Peyer's patch (tissue), 4 donors: Measurements from ENCODE around the gene ZNF8. TPM values are rescaled to one million over a fixed set of nuclear protein-coding genes. Genes with fewer than 3 reads are reported as not detected.

Experiments
- DNase-seq, 3 donors: peaks; one replicate each; pipeline ENCODE4 v3.0.0-alpha.2; 2017 to 2019
- H3K27ac ChIP-seq, 4 donors: fragments of 200-600 bp; sonication (generic); one replicate each; pipeline ENCODE4 v1.5.1; 2016 to 2019
- H3K27me3 ChIP-seq, 2 donors: fragments of 200-600 bp; sonication (generic); one replicate each; pipeline ENCODE4 v1.5.1; 2019
- H3K36me3 ChIP-seq, 3 donors: fragments of 200-600 bp; sonication (generic); one replicate each; pipeline ENCODE4 v1.5.1; 2016 to 2019
- H3K4me1 ChIP-seq, 4 donors: fragments of 200-600 bp; sonication (generic); one replicate each; pipeline ENCODE4 v1.5.1; 2016 to 2019
- H3K4me3 ChIP-seq, 4 donors: fragments of 200-600 bp; sonication (generic); 1 replicate in 3 of 4; 2 replicates in 1 of 4; pipeline ENCODE4 v1.5.1; 2016 to 2019; ENCODE audit warnings: mild to moderate bottlenecking in 1 of 4
- H3K9me3 ChIP-seq, 4 donors: fragments of 200-600 bp; sonication (generic); one replicate each; pipeline ENCODE4 v1.5.1; 2016 to 2019; ENCODE audit warnings: mild to moderate bottlenecking in 1 of 4
- POLR2A ChIP-seq, 2 donors: fragments of 450-650 bp; IDR thresholded peaks; one replicate each; pipeline ENCODE4 v1.5.1; 2017; ENCODE audit warnings: antibody characterized with exemption in 2 of 2, mild to moderate bottlenecking in 2 of 2, moderate library complexity in 2 of 2
- total RNA-seq, 4 donors: library from RNA; depleted of rRNA; stranded (reverse); fragments of >200 nt; gene quantifications; one replicate each; pipeline ENCODE4 v1.1.0, GENCODE V29; 2016
- TF ChIP-seq, protein P1 (sequence below), 6 experiments: fragments of 450-650 bp in 4 of 6; fragments of 200-600 bp in 2 of 6; sonication (generic) in 1 of 6; IDR thresholded peaks; one replicate each; pipeline ENCODE4 v1.5.1; 2017 to 2019; ENCODE audit warnings: antibody characterized with exemption in 6 of 6, mild to moderate bottlenecking in 3 of 6, moderate library complexity in 1 of 6

ZNF8 gene
- total RNA-seq, 4 donors from 2014 or later, result 7.0 to 8.9 (median 7.9) TPM

DNA sequence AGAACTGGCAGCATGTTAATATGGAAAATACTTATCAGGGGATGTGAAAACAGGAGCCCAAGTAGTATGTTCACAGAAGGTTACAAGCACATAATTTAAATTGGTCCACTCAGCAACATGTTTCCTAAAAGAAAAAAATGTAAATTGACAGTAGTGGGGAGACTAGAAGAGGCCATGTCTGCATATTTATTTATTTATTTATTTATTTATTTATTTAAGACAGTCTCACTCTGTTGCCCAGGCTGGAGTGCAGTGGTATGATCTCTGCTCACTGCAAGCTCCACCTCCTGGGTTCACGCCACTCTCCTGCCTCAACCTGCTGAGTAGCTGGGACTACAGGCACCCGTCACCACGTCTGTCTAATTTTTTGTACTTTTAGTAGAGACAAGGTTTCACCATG lies 13.7 kb upstream of the ZNF8 start:
- no peak overlapping the region for H3K27ac ChIP-seq
- DNase-seq, result no peak
- H3K36me3 ChIP-seq, result peaks cover 0 to 56% (median 0%) of the 10 kb centered on the region in 3 donors
- H3K4me1 ChIP-seq, result no peaks in the 10 kb centered on the region
- H3K27me3 ChIP-seq, result no peaks in the 10 kb centered on the region
- TF ChIP-seq POLR2A (IDR thresholded peaks at IDR 0.05), result no peak
- TF ChIP-seq, protein P1, sequence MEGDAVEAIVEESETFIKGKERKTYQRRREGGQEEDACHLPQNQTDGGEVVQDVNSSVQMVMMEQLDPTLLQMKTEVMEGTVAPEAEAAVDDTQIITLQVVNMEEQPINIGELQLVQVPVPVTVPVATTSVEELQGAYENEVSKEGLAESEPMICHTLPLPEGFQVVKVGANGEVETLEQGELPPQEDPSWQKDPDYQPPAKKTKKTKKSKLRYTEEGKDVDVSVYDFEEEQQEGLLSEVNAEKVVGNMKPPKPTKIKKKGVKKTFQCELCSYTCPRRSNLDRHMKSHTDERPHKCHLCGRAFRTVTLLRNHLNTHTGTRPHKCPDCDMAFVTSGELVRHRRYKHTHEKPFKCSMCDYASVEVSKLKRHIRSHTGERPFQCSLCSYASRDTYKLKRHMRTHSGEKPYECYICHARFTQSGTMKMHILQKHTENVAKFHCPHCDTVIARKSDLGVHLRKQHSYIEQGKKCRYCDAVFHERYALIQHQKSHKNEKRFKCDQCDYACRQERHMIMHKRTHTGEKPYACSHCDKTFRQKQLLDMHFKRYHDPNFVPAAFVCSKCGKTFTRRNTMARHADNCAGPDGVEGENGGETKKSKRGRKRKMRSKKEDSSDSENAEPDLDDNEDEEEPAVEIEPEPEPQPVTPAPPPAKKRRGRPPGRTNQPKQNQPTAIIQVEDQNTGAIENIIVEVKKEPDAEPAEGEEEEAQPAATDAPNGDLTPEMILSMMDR (IDR thresholded peaks at IDR 0.05), result no peak
- H3K4me3 ChIP-seq, result no peak overlapping the region
- peaks cover 4 to 100% (median 57%) of the 10 kb centered on the region in 4 donors for H3K9me3 ChIP-seq

DNA sequence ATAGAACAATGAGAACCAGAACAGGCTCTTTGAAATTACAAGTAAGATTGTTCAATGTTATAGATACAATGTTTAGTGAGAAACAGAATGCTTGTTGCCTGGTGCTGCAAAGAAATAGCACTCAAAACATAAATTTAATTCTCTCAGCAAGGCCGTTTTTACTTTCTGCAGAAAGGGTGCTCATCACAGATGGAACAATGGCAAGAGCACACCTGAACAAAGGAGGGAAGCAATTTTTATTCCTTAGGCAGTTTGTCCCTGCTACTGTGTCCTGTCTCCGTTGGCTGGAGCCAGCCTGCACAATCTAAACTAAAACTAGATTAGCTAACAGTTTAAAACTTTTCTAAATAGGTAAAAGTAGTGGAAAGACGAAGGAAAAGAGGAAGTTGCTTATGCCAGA lies 10.4 kb upstream of the ZNF8 start:
- peaks cover 0 to 98% (median 41%) of the 10 kb centered on the region in 4 donors for H3K9me3 ChIP-seq
- DNase-seq, result no peak
- no peak overlapping the region for H3K4me3 ChIP-seq
- H3K27me3 ChIP-seq, result no peaks in the 10 kb centered on the region
- no peaks in the 10 kb centered on the region for H3K4me1 ChIP-seq
- TF ChIP-seq, protein P1 (IDR thresholded peaks at IDR 0.05), result no peak
- TF ChIP-seq POLR2A (IDR thresholded peaks at IDR 0.05), result no peak
- peaks cover 0 to 40% (median 0%) of the 10 kb centered on the region in 3 donors for H3K36me3 ChIP-seq
- H3K27ac ChIP-seq, result no peak overlapping the region

DNA sequence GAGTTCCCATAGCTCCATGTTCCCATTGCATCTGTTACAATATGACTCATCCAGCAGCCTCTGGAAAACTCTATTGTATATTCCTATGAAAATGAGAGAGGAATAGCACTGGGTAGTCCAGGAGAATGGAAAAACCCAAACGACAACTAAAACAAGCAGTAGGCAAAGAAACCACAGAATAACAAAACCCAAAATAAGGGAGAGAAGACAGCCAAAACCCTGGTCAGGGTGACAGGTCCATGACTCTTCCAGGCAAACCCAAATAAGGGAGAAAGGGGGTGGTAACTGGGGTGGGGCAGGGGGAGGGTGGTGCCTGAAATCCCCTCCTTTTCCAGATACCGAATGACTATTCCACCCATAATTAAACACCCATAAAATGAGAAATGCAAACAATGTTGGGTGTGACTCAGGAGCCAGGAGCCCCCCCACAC lies 4.0 kb upstream of the ZNF8 start:
- H3K27me3 ChIP-seq, result no peaks in the 10 kb centered on the region
- TF ChIP-seq, protein P1 (IDR thresholded peaks at IDR 0.05), result no peak
- no peak for TF ChIP-seq POLR2A (IDR thresholded peaks at IDR 0.05)
- peaks cover 0 to 5% (median 1%) of the 10 kb centered on the region in 4 donors for H3K4me1 ChIP-seq
- DNase-seq, result no peak
- H3K27ac ChIP-seq, result no peak overlapping the region
- H3K36me3 ChIP-seq, result peaks cover 0 to 25% (median 0%) of the 10 kb centered on the region in 3 donors
- peaks cover 0 to 54% (median 10%) of the 10 kb centered on the region in 4 donors for H3K9me3 ChIP-seq
- no peak overlapping the region for H3K4me3 ChIP-seq

DNA sequence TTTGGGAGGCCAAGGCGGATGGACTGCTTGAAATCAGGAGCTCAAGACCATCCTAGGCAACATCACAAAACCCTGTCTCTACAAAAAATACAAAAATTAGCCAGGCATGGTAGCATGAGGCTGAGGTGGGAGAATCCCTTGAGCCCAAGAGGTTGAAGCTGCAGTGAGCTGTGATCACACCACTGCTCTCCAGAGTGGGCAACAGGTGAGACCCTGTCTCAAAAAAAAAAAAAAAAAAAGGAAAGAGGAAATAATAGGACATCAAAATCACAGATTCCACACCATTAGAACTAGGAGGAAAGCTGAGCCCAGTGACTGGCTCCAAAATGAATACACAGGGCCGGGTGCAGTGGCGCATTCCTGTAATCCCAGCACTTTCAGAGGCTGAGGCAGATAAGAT lies 3.2 kb upstream of the ZNF8 start:
- Histone ChIP-seq H3K36me3 (peaks cover 0 to 25% (median 0%) of the 10 kb centered on the region in 3 donors), H3K27ac (no peak overlapping the region), H3K4me3 (no peak overlapping the region), H3K9me3 (peaks cover 0 to 46% (median 7%) of the 10 kb centered on the region in 4 donors), H3K27me3 (no peaks in the 10 kb centered on the region), H3K4me1 (peaks cover 0 to 13% (median 1%) of the 10 kb centered on the region in 4 donors)
- no peak for TF ChIP-seq POLR2A (IDR thresholded peaks at IDR 0.05)
- TF ChIP-seq, protein P1 (IDR thresholded peaks at IDR 0.05), result no peak
- no peak for DNase-seq

DNA sequence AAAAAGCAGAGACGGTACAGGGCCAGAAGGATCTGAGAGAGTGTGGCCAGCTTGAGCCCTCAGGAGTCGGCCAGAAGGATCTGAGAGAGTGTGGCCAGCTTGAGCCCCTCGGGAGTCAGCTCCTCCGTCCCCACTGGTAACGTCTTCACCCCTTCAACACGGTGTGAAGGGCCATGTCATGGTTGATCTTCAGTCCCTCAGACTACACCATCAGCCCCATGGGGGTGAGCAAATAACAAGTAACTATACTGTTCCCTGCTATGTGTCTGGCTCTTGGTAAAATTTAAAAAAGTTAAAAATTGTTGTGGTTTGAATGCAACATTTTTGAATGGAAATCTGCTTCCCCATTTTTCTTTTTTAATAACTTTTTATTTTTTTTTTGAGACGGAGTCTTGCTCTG lies 1.6 kb upstream of the ZNF8 start:
- peaks cover 0 to 15% (median 0%) of the 10 kb centered on the region in 3 donors for H3K36me3 ChIP-seq
- no peak for DNase-seq
- TF ChIP-seq POLR2A (IDR thresholded peaks at IDR 0.05), result no peak
- TF ChIP-seq, protein P1 (IDR thresholded peaks at IDR 0.05), result no peak
- no peaks in the 10 kb centered on the region for H3K27me3 ChIP-seq
- no peak overlapping the region for H3K27ac ChIP-seq
- no peak overlapping the region for H3K4me3 ChIP-seq
- peaks cover 0 to 13% (median 1%) of the 10 kb centered on the region in 4 donors for H3K4me1 ChIP-seq
- peaks cover 0 to 30% (median 3%) of the 10 kb centered on the region in 4 donors for H3K9me3 ChIP-seq
